CD4-positive, alpha-beta T cell treated with Interferon gamma for 1 hour (primary cell): ENCODE results near the gene NFYA.
A peak's percentile ranks its signal among the peaks of the same experiment; 100 is the strongest.

ENCODE experiments used
- DNase-seq: peaks from one replicate; pipeline ENCODE4 v3.0.0-alpha.2; 2020

Gene NFYA

GRCh38 chr6:41047306-41047705 is 25.5 kb upstream of the NFYA start:
- no peak for DNase-seq

GRCh38 chr6:41047745-41048732 is 24.7 kb upstream of the NFYA start:
- DNase-seq, result no peak

- no peak for DNase-seq
Measured at GRCh38 chr6:41049521-41049920, 23.3 kb upstream of the NFYA start.

GRCh38 chr6:41049955-41050354 is 22.8 kb upstream of the NFYA start:
- DNase-seq, result no peak

- DNase-seq, result no peak
Measured at GRCh38 chr6:41050536-41050935, 22.2 kb upstream of the NFYA start.

GRCh38 chr6:41051873-41052272 is 20.9 kb upstream of the NFYA start:
- DNase-seq, result no peak

- DNase-seq, result no peak
Measured at GRCh38 chr6:41053041-41053440, 19.7 kb upstream of the NFYA start, which contains the start of gene APOBEC2. Gene APOBEC2, plus strand, starts transcription at chr6:41053202. Its CDS starts 146 bp downstream, at chr6:41053348.

- DNase-seq, result no peak
Measured at GRCh38 chr6:41054511-41054910, 18.3 kb upstream of the NFYA start.

GRCh38 chr6:41055149-41055548 is 17.6 kb upstream of the NFYA start:
- DNase-seq, result no peak

- no peak for DNase-seq
Measured at GRCh38 chr6:41056768-41057490, 15.8 kb upstream of the NFYA start.

- DNase-seq, result no peak
Measured at GRCh38 chr6:41058783-41059181, 14.0 kb upstream of the NFYA start.

- no peak for DNase-seq
Measured at GRCh38 chr6:41059556-41059955, 13.2 kb upstream of the NFYA start.

- no peak for DNase-seq
Measured at GRCh38 chr6:41061196-41061726, 11.5 kb upstream of the NFYA start.

- DNase-seq, result no peak
Measured at GRCh38 chr6:41062056-41062455, 10.7 kb upstream of the NFYA start.

GRCh38 chr6:41063884-41064285 is 8.9 kb upstream of the NFYA start:
- DNase-seq, result no peak

- DNase-seq, result no peak
Measured at GRCh38 chr6:41064841-41065240, 7.9 kb upstream of the NFYA start.

- no peak for DNase-seq
Measured at GRCh38 chr6:41065550-41066026, 7.2 kb upstream of the NFYA start.

- peak; percentile 57 for DNase-seq
Measured at GRCh38 chr6:41066867-41067304, 5.9 kb upstream of the NFYA start.

- no peak for DNase-seq
Measured at GRCh38 chr6:41071501-41071922, 1.3 kb upstream of the NFYA start.

GRCh38 chr6:41071923-41072835 is 595 bp upstream of the NFYA start, which contains the start of gene OARD1:
Gene OARD1, minus strand, starts transcription at chr6:41072356. Its CDS starts 722 bp downstream, at chr6:41071634.
- DNase-seq, result peak; percentile 99

GRCh38 chr6:41073203-41073967 is 611 bp downstream of the NFYA start:
- peak; percentile 87 for DNase-seq
